GM19397 (cell line): Measurements from ENCODE around the gene NAP1L4.
"Not testable (repeated sequence)": the region's sequence is repeated elsewhere in the genome, so short reads cannot be mapped to it uniquely, and the experiment has no call there.

Experiments
- ATAC-seq: cut with Tn5 transposase; IDR thresholded peaks from one replicate; pipeline ENCODE4 v1.9.1; 2021; ENCODE audit warnings: mild to moderate bottlenecking, moderate library complexity; ENCODE audit not compliant: unreplicated experiment

Gene NAP1L4

GRCh38 chr11:2911785-2912391, 80.2 kb downstream of the NAP1L4 start:
- ATAC-seq: no peak

GRCh38 chr11:2911088-2911784, 80.9 kb downstream of the NAP1L4 start:
- ATAC-seq: no peak

- no peak for ATAC-seq
Measured at GRCh38 chr11:2910401-2910955, 81.7 kb downstream of the NAP1L4 start.

- no peak for ATAC-seq
Measured at GRCh38 chr11:2909133-2909902, 82.8 kb downstream of the NAP1L4 start.

GRCh38 chr11:2908130-2908529, 84.0 kb downstream of the NAP1L4 start:
- ATAC-seq: no peak

GRCh38 chr11:2905299-2905698, 86.8 kb downstream of the NAP1L4 start:
- ATAC-seq: not testable (repeated sequence)

GRCh38 chr11:2904153-2905052, 87.7 kb downstream of the NAP1L4 start:
- no peak for ATAC-seq

GRCh38 chr11:2903672-2904011, 88.5 kb downstream of the NAP1L4 start:
- ATAC-seq: no peak

- no peak for ATAC-seq
Measured at GRCh38 chr11:2902784-2903671, 89.1 kb downstream of the NAP1L4 start.

GRCh38 chr11:2901854-2902783, 90.0 kb downstream of the NAP1L4 start:
- ATAC-seq: peak; percentile 89

- ATAC-seq: no peak
Measured at GRCh38 chr11:2901196-2901796, 90.8 kb downstream of the NAP1L4 start.

- no peak for ATAC-seq
Measured at GRCh38 chr11:2899080-2899783, 92.9 kb downstream of the NAP1L4 start.

GRCh38 chr11:2898366-2899079, 93.6 kb downstream of the NAP1L4 start:
- ATAC-seq: no peak

- no peak for ATAC-seq
Measured at GRCh38 chr11:2897048-2897447, 95.1 kb downstream of the NAP1L4 start.

- no peak for ATAC-seq
Measured at GRCh38 chr11:2896047-2896446, 96.1 kb downstream of the NAP1L4 start.
